ENCODE data around the gene WDR18.
"Not testable (repeated sequence)": the region's sequence is repeated elsewhere in the genome, so short reads cannot be mapped to it uniquely, and the experiment has no call there.

Gene WDR18

GRCh38 chr19:948842-949496 lies 35.2 kb upstream of the WDR18 start:
- no peak for DNase-seq (ENCODE audit: low read depth, low spot score)

GRCh38 chr19:950352-951066 lies 33.6 kb upstream of the WDR18 start:
- DNase-seq (ENCODE audit: low read depth, low spot score): no peak

- DNase-seq (ENCODE audit: low read depth, low spot score): no peak
Observed at GRCh38 chr19:952049-952679, 32.0 kb upstream of the WDR18 start.

DNA sequence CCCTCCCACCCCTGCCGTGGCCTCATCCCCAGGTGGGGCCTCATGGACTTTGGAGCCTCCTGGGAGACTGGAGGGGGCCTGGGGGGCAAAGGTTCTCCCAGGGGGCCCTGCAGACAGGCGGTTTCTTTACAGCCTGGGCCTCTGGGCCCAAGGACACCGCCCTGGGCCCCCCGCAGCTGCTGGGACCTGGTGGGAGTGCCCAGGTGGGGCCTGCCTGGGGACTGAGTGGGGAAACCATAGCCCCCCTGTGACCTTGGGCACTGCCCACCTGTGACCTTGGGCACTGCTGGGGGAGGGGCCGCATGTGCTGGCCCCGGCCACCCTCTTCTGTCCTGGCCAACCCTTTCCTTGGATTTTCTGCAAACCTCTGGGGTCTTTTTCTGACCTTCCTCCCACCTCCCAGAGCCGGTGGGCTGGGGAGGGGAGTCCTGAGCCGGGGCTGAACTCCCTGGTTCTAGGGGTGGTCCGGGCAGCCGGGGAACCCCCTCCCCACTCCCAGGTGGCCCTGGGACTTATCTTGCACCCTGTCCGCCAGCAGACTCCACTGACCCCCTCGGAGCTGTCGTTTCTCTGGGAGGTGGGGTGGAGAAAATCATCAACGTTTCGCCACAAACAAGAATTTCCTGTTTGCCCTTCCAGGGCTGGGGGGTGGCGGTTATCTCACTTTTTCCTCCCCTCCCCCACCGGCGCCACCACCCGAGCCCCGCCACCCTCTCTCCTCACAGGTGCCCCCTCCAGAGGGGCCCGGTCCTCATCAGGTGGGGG lies 31.3 kb upstream of the WDR18 start:
- DNase-seq (ENCODE audit: low read depth, low spot score): no peak

DNA sequence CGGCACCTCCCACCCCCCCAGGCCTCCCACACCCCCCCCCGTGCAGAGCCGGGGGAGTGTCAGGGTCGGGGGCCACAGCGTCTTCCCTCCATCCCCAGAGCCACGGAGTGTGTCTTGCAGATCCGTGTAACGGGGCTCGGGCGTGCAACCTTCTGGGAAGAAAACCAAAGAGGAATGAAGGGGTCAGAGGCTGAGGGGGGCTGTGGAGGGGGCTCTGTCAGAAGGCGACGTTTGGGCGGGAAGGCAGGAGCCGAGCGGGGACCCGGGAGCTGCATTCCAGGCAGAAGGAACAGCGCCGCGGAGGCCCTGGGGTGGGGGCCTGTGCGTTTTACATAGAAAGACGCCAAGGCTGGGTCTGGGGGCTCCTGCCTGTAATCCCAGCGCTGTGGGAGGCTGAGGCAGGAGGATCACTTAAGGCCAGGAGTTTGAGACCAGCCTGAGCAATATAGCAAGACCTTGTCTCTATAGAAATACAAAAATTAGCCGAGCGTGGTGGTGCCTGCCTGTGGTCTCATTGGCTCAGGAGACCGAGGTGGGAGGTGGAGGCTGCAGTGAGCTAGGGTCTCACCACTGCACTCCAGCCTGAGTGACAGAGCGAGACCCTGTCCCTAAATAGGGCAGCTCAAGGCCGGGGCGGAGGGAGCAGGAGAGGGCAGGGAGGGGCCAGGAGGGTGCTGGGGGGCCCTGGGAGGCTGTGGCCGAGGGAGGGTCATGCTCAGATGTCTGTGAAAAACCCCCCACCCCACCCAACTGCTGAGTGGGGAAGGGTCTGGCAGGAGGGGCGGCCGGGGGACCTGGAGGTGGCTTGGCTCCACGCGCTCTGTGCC lies 30.5 kb upstream of the WDR18 start:
- DNase-seq (ENCODE audit: low read depth, low spot score): no peak

DNA sequence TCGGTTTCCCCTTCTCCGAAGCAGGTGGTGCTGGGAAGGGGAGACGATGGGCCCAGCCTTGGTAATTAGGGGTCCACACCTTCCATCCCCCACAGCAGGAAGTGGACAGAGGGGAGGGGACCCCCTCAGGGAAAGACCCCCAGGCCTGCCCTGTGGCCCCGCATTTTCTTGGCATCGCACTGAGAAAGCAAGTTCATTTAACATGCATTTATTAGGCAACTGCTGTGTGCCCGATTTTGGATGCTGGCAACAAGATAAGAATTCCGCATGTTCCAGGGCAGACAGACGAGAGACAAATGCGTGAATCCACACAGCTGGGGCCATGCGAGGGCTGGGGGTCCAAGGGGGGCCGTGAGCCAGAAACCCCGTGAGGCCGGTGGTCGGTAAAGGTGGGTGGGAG lies 29.9 kb upstream of the WDR18 start:
- DNase-seq (ENCODE audit: low read depth, low spot score): no peak

- no peak for DNase-seq (ENCODE audit: low read depth, low spot score)
Observed at GRCh38 chr19:954672-955494, 29.3 kb upstream of the WDR18 start.

- DNase-seq (ENCODE audit: low read depth, low spot score): no peak
Observed at GRCh38 chr19:955803-956765, 28.1 kb upstream of the WDR18 start.

GRCh38 chr19:956766-957440 lies 27.2 kb upstream of the WDR18 start:
- DNase-seq (ENCODE audit: low read depth, low spot score): no peak

DNA sequence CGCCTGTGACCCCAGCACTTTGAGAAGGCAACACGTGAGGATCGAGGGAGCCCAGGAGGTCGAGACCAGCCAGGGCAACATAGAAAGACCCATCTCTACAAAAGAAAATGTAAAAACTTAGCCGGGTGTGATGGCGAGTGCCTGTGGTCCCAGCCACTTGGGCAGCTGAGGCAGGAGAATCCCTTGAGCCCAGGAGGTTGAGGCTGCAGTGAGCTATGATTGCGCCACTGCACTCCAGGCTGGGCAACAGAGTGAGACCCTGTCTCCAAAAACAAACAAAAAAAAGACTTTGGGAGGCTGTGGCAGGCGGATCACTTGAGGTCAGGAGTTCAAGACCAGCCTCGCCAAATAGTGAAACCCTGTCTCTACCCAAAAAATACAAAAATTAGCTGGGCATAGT lies 26.6 kb upstream of the WDR18 start:
- not testable (repeated sequence) for DNase-seq (ENCODE audit: low read depth, low spot score)

DNA sequence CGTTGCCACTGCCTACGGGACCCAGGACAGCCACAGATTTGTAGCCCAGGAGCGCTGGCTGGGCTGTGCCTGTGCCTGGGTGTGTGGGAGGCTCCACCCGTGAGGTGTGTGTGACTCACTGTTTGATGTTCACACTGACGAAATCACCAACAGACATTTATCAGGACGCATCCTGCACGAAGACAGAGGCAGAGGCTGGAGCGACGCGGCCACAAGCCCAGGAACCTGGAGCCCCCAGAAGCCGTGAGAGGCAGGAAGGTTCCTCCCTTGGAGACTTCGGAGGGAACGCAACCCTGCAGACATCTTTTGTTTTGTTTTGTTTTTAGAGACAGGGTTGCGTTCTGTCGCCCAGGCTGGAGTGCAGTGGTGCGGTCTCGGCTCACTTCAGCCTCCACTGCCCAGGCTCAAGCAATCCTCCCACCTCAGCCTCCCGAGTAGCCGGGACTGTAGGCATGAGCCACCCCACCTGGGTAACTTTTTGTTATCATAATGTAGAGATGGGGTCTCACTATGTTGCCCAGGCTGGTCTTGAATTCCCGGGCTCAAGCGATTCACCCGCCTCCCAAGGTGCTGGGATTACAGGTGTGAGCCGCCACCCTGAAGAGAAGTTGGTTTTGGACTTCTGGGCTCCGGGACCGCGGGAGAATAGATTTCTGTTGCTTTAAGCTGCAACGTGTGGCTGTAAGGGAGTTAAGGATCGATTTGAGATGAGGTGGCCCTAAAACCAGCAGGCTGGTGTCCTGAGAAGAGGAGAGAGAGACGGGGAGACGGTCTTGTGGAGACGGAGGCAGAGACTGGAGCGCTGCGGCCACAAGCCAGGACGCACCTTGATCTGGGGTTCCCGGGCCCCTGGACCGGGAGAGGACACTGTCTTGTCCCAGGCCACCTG lies 24.9 kb upstream of the WDR18 start:
- no peak for DNase-seq (ENCODE audit: low read depth, low spot score)

- DNase-seq (ENCODE audit: low read depth, low spot score): no peak
Observed at GRCh38 chr19:960020-960419, 24.1 kb upstream of the WDR18 start.

DNA sequence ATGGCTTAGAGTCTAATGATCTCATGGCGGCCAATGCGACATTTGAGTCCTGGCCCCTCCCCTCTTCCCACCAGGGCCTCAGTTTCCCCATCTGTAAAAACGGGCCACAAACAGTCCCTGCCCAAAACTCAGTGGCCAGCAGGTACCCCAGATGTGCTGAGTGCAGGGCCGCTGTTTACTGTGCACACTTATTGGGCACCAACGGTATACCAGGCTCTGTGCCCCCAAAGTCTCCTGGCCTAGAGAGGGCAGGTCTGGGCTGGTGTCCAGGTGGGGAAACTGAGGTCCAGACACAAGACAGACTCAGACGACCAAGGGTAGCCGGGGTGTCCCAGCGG lies 23.6 kb upstream of the WDR18 start:
- DNase-seq (ENCODE audit: low read depth, low spot score): no peak

- DNase-seq (ENCODE audit: low read depth, low spot score): no peak
Observed at GRCh38 chr19:961866-962620, 22.1 kb upstream of the WDR18 start.

DNA sequence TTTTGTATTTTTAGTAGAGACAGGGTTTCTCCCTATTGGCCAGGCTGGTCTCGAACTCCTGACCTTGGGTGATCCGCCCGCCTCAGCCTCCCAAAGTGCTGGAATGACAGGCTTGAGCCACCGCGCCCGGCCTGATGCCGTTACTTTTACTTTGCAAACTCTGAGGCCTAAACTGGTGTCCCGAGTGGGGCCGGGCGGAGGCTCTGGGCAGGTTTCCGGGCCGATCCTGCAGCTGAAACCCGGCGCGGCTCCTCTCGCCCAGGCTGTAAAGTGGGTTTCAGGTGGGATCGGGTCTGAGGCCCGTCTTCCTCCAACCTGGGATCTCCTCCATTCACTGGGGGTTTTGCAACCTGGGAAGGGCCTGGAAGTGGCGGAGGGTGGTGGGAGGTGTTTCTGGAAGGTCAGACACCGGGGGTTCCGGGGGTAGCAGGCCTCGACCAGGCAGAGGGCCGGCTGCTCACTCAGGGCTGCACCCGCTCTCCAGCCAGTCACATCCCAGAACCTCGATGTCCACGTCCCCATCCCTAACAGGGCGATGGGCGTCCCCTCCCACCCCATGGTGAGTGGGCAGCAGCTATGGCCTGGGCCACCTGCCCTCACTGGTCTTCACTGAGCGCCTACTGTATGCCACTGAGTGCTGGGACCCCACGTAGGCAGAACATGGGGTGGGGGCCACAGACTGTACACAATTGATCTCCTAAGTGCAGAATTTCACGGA lies 21.3 kb upstream of the WDR18 start:
- no peak for DNase-seq (ENCODE audit: low read depth, low spot score)

DNA sequence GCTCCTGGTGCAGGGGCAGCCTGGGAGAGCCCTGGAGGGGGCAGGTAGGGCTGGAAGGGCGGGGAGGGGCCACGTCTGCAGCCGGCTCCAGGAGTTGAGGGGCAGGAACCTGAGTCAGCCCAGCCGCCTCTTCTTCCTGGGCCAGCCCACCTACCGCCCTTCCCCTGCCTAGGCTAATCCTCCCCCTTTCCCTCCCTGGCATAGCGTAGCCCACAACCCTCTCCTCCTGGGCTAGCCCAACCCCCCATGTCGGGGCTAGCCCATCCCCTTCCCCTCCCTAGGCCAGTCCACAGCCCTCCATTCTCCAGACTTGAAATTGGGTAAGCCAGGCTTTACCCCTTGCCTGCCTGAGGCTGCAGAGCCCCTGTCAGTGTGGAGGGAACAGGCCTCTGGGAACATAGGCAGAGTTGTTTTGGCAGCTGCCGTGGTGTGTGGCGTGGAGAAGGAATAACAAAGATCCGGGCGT lies 20.6 kb upstream of the WDR18 start:
- DNase-seq (ENCODE audit: low read depth, low spot score): no peak

Measured in smooth muscle cell of the brain vasculature (primary cell).